Suprapubic skin (tissue), 3 donors: ENCODE measurements around the gene UNKL.

ENCODE experiments used
- CTCF ChIP-seq, 2 donors: fragments of 200-600 bp in 1 of 2; fragments of 450-650 bp in 1 of 2; sonication (generic) in 1 of 2; IDR thresholded peaks; one replicate each; pipeline ENCODE4 v1.5.1; 2016 to 2019; ENCODE audit warnings: antibody characterized with exemption in 2 of 2, mild to moderate bottlenecking in 1 of 2, moderate library complexity in 1 of 2
- POLR2A ChIP-seq, 2 donors: fragments of 450-650 bp; IDR thresholded peaks; one replicate each; pipeline ENCODE4 v1.6.1; 2017; ENCODE audit warnings: antibody characterized with exemption in 2 of 2, mild to moderate bottlenecking in 2 of 2, moderate library complexity in 2 of 2

- TF ChIP-seq CTCF (IDR thresholded peaks at IDR 0.05) (no peak), POLR2A (IDR thresholded peaks at IDR 0.05) (no peak)
These were observed 41.0 kb upstream of the UNKL start for GRCh38 chr16:1455190-1456171.
